MM.1S (cell line): ENCODE results near the gene TIMM13.

ENCODE experiments used
- EZH2 ChIP-seq: fragments of 300-600 bp; sonication (generic); optimal IDR thresholded peaks from 2 replicates; pipeline ENCODE3; 2017; ENCODE audit warnings: low read depth, mild to moderate bottlenecking, antibody characterized with exemption, low read length, mixed read lengths
- TF ChIP-seq, protein P1 (sequence below): fragments of 300-600 bp; sonication (generic); IDR thresholded peaks from 2 replicates; pipeline ENCODE4 v1.5.1; 2016; ENCODE audit warnings: antibody characterized with exemption, low read length, mixed read lengths

DNA sequence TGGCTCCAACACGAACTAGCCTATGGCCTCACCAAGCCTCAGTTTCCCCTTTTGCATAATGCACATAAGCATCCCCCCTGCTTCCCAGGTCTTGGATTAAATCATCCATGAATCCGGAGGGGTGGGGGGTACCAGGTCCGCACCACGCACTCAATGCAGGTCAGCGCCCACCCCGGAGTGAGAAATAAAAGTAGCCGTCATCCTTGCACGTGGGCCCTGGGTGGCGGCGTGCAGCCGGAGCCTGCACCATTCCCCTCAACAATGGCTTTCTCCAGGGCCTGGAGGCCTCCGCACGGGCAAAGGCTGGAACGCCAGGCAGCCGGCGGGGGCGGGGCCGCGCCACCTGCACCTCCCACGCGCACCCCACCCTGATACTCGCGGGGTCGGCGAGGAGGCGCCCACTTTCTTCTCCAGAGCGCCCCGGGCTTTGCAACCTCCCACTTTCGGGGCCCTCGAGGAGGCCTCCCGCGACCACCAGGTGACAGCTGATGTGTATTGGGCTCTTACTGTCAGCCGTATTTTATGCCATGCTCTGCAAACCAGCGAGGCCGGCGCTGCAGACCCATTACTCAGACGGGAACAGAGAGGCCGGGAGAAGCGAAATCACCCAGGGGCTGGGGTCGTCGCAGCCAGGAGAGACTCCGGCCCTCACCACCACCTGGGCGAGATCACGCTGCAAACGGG, 47.8 kb upstream of the TIMM13 start:
- TF ChIP-seq, protein P1, sequence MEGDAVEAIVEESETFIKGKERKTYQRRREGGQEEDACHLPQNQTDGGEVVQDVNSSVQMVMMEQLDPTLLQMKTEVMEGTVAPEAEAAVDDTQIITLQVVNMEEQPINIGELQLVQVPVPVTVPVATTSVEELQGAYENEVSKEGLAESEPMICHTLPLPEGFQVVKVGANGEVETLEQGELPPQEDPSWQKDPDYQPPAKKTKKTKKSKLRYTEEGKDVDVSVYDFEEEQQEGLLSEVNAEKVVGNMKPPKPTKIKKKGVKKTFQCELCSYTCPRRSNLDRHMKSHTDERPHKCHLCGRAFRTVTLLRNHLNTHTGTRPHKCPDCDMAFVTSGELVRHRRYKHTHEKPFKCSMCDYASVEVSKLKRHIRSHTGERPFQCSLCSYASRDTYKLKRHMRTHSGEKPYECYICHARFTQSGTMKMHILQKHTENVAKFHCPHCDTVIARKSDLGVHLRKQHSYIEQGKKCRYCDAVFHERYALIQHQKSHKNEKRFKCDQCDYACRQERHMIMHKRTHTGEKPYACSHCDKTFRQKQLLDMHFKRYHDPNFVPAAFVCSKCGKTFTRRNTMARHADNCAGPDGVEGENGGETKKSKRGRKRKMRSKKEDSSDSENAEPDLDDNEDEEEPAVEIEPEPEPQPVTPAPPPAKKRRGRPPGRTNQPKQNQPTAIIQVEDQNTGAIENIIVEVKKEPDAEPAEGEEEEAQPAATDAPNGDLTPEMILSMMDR, result no peak
- no peak for TF ChIP-seq EZH2
